DMS153 treated with DMSO at 0.1 percent for 48 hours (cell line): ENCODE data around the gene MYO9A.
"Not testable (repeated sequence)": the region's sequence is repeated elsewhere in the genome, so short reads cannot be mapped to it uniquely, and the experiment has no call there.

ENCODE experiments used
- DNase-seq: peaks from one replicate; lab custom pipeline; 2025; ENCODE audit not compliant: unreplicated experiment; lab: John Stamatoyannopoulos, UW

The MYO9A gene

DNA sequence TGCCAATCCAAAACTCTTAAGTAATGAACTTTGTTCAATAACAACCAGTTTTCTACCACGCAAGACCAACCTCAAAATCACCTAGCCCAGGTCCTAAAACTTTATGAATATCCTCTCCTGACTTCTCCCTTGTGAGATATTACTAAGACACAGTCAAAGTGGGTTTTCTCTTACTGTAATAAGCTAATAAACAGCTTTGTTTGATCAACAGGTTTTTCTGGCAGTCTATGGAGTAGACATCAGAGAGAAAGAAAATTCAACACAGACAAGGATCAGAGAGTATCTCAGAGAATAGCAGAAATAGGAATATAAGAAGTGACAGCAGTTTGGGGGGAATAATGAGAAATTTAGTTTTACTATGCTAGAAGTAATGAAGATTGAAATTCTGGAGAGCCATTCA lies 228.0 kb downstream of the MYO9A start:
- no peak for DNase-seq

DNA sequence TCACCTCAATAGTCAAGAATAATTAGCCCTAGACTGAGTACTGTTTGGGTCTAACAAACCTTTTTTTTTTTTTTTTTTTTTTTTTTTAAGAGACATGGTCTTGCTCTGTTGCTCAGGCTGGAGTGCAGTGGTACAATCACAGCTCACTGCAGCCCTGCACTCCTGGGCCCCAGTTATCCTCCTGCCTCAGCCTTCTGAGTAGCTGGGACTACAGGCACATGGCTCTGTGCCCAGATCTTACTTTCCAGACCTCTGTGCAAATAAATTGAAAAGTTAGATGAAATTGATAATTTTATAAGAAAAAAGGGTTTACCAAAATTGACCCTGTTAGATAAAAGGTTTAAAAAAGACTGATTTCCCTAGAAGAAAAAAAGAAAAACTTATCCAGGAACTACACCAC lies 228.6 kb downstream of the MYO9A start:
- DNase-seq, result no peak

DNA sequence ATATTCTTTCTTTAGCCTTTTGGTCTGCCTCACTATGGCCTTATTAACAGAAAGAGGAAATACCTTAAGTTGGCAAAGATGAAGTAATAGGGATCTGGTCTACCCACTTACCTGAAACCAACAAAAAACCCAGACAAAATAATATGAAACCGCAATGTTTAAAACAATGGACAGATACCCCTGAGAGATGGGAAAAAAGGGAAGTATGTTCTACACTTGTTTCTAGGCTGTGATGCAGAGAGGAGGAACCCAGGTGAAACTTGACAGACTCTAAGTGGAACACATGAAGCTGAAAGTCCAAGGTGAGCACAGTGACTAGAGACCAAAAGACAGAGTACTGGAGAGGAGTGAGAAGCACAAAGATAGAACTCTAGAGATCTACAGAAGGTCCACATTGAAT lies 229.2 kb downstream of the MYO9A start:
- no peak for DNase-seq

DNA sequence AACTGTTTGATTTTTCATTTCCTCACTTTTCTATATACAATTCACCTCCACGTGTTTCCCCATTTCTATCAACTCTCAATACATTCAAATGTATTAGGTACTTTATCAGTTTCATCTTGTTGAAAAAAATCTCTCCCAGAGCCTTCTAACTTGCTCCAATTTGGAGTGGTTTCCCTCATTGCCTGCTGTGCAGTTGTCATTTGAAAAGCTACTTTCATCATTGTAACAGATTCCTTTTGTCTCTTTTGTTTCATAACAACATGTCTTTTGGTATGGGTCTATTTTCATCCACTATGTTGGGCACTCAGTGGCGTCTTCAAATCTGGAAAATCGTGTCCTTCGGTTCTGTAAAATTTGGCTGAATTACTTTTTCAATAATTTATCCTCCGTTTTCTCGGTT lies 232.6 kb downstream of the MYO9A start:
- no peak for DNase-seq

DNA sequence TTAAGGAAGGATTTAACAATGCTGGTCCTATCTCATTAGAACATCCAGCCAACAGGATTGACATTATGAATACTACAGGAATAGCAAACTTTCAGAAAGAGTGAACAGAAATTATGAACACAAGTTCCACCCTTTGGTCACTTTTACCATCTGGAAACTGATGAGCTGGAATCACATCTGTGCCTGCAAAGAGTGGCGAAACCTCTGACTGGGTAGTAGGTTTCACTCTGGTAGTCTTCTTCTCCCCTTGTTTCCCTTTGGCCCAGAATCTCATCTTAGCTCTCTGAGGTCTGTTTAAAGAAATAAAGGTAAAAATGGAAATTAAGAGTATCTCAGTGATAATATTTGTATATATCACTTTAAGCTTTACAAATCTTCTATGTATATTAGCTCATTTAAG lies 234.5 kb downstream of the MYO9A start:
- DNase-seq, result no peak

DNA sequence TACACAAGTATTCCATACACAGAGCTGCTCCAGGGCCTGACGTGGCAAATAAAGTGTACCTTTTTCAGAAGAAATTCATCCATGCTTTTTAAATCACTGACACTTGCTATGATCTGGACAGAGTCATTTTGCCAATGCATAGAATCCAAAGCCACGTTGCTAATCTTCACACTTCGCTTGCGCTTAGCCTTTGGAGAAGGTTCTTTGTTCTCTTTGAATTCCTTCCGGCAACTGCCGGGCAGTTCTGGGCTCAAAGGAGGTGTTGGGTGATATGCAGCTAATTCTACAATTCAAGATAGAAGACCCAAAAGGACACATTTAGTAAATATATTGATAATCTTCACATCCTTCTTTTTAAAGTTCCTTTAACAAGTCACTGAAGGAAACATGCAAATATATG lies 237.7 kb downstream of the MYO9A start:
- no peak for DNase-seq

DNA sequence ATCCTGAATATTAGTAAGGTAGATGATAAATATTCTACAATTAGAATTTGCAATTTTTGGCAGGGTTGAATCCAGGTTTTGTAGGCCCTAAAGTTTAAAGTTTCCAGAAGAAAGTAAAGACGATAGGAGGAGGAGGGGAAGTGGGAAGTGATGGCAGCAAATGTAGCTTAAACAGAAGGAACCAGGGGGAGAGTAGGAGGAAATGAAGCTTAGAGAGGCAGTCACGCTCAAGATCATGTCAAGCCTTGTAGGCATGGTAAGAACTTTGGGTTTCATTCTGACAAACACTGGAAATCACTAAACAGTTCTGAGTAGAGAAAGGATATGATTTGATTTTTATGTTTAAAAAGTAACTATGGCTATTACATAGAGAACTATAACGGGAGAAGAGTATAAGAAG lies 243.7 kb downstream of the MYO9A start:
- no peak for DNase-seq

DNA sequence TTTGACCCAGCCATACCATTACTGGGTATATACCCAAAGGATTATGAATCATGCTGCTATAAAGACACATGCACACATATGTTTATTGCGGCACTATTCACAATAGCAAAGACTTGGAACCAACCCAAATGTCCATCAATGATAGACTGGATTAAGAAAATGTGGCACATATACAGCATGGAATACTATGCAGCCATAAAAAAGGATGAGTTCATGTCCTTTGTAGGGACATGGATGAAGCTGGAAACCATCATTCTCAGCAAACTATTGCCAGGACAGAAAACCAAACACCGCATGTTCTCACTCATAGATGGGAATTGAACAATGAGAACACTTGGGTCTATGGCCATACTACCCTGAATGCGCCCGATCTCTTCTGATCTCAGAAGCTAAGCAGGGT lies 259.7 kb downstream of the MYO9A start:
- not testable (repeated sequence) for DNase-seq

DNA sequence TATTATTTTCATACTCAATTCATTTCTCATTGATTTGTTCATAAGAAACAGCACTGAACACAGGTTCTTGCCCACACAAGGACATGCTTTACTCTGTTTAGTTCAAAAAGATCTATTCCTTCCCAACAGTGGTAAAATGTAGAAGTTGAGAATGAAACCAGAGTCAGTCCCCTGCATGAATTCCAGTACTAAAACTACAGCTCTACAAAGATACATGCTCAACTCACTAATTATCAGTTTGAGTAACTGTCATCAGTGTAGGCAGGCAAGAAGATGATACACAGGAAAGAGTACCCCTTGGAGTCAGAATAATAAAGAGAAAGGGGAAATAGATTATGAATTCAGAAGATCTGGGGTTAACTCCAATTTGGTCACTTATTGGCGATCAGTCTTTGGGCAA lies 264.4 kb downstream of the MYO9A start:
- no peak for DNase-seq

DNA sequence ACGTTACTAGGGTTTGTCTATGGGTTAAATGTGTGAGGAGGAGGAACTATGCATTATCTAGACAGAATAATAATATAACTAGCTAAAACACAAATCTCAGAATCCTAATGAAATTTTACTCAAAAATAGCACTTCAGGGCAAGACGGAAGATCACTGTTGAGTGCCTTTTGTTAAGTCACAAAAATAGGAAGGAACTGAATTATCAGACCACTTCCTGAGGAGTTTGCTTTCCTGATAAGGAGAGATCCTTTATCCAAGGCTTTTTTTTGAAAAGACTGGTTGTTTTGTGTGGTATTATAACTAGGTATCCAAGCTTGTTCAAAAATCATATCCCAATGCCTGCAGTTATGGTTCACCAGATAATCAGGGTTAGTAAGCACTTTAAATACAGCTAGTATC lies 273.0 kb downstream of the MYO9A start:
- DNase-seq, result no peak

DNA sequence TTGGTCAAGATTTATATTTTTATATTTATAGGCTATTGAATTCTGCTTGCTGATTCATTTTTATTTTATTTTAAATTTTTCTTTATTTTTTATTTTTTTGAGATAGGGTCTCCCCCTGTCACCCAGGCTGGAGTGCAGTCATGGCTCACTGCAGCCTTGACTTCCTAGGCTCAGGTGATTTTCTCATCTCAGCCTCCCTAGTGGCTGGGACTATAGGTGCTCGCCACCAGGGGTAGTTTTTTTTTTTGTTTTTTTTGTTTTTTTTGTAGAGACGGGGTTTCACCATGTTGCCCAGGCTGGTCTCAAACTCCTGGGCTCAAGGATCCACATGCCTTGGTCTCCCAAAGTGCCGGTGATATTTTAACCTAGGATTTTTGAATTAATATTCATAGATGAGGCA lies 276.4 kb downstream of the MYO9A start:
- DNase-seq, result no peak

DNA sequence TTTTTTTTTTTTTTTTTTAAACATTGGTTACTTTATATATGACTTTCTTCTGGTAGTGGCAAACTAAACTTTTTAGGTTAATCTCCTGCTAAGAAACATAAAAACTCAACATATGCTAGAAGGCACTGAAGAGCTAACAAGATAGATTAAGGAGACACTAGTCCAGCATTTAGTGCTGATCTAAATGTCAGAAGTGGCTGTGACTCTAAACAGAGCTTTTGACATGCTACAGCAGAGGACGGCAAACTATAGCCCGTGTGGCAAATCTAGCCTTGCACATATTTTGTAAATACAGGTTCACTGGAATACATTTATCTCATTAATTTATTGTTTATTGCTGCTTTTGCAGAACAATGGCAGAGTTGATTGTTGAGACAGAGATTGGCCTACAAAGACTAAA lies 287.0 kb downstream of the MYO9A start:
- no peak for DNase-seq

DNA sequence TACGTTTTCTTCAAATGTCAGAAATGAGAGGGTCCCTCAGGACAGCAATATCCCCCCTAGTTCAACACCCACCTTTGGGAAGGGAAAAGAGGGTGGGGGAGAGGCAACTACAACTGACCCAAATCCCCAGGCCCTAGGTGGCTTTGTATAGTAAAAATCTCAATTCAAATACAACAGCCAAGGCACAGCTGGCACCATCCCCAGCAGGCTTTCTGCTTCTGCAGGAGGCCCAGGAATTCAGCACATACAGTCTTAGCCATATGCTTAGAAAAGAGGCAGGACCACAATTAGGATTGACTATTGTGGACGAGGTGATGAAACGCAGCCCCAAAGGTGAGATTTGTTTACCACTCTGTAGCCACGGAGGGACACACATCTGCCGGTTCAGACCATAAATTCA lies 291.8 kb downstream of the MYO9A start:
- no peak for DNase-seq

DNA sequence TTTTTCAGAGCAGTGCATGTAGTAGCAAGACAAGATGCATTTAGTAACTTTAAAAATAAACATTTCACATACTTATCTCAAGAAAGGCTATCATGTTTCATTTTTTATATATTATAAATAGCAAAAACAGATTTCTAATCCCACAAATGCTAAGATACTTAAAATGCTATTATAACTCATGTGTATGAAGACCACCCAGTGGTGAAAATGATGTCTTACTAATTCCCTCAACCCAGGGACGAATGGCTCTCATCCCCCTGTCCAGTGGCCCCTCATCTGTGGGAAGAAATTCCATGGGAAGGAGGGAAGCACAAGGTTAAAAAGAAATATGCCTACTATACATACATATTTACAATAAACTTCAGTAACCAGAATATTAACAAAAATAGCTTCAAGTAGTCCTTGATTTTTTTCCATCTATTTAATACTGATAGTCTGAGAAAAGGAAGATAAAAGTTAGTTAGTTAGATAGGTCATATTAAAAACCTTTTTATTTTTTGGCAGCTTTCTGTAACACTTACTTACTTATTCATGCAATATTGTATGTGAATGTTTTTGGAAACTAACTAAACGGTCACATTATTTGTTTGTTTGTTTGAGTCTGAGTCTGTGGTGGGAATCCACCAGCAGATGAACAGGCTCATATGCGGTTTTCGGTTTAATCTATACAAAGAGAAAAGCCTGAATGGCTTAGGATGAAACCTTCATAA lies 292.8 kb downstream of the MYO9A start:
- no peak for DNase-seq

DNA sequence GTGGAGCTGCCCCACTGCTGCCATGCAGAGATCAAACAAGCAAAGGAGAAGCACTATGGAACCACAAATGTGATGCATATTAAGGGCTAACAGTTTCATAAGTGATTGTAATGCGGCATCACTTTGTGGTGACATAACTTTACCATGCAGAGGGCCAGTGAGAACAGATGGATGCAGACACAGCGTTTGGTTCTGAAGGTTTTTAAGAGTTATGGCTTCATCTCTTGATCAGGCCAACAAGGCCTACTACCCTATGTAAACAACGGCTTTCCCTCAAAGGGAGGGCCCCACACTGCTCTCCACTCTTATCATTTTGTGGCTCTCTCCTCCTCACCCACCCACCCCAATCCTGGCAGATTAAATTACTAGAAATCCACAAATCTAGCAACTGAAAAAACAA lies 294.1 kb downstream of the MYO9A start:
- no peak for DNase-seq

DNA sequence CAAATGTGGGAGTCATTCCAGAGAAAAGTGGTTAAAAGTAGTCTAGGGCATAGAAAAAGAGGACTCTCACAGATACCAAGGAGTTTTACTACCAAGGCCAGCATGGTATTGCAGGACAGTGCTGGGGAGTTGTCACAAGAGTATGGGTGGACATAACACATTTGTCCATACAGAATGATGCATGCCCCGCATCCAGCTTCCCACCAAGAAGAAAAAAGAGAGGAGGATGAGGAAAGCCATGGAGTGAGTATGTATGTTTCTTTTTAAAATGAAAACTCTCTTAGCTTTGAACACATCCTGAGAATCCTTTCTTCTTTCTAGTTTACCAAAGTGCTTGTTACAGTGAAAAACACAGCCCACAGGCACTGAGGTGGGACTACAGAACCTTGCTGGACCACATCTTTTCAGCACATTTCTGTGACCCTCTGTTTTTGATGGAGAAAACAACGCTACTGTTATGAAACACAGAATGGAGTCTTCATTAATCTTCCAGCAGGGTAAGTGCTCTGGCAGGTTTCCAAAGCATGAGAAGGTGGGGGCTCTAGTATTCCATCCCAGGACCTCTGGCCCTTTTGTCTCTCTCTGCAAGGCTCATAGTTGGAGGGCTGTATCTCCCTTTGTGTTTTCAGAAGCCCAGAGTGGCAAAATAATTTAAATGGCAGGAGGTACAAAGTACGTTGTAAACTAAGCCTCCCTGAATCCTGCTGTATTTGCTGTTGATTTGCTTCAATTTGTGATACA lies 294.9 kb downstream of the MYO9A start:
- DNase-seq, result no peak

DNA sequence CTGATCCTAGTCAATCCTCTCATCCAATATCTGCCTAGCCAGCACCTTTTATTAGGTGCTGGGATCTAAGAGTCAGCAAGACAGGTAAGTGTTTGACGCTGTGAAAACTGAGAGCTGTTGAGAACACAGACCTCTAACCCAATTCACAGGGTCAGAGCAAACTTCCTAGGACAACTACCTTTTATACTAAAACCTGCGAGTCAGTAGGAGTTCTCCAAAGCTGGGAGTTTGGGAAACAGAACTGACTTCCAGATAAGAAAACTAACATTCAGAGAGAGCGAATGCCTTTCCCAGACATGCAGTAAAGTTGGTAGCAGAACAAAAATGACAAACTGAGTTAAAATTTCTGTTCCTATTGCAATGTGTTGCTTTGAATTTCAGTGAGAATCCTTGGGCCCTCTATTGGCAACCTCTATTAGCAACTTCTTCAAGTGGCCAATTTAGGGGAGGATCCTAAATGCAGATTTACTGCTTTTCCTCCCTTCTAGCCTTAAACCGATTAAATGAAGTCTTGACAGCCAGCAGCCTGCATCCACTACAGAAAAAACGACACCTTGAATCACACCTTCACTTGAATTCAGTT lies 296.3 kb downstream of the MYO9A start:
- no peak for DNase-seq

DNA sequence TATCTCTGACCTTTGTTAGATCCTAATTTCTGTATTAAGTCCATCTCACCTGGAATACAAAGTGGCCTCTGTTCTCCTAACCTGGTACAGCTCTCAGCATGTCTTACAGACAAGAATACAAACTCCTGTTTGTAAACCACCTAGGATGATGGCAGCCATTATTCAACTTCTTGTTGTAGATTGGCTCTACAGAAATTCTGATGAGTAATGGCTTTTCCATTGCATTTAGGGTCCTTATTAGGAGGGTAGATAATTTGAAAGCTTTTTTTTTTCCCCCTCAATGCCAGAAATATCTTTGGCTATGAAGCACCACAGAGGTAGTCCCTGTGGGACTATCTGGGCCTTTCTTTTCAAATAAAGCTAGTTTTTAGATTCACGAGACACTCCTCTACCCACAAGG lies 297.8 kb downstream of the MYO9A start:
- DNase-seq, result no peak

DNA sequence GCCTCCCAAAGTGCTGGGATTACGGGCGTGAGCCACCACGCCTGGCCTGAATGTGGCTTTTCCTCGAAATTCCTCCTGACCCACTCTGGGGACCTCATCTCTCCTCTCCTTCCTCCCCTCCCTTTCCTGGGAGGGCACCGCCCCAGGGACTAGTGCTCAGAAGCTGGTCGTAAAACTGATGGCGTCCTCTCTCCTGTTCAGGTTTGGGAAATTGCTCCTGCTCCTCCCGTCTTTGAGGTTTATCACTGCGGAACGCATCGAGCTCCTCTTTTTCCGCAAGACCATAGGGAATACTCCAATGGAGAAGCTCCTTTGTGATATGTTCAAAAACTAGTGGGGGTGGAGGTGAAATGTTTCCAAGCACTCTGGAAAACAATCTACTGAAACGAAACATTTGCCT lies 300.6 kb downstream of the MYO9A start:
- no peak for DNase-seq

DNA sequence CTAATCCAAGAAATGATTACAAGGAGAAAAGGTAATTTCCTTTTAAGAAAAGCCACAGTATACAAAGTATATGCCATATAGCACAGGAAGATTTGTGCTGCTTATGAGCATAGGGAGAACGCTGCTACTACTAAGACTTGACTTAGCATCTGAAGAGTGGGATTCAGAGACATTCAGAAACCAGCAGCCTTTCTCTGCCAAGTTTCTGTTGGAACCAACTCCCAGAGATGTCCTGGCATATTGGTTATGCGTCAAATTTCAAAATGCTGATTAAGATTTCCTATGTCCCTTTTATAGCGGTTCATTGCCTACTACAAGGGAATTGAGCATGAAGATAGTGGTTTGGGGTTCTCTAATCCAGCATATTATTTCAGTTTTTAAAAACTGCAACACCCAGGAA lies 302.6 kb downstream of the MYO9A start:
- DNase-seq, result no peak

DNA sequence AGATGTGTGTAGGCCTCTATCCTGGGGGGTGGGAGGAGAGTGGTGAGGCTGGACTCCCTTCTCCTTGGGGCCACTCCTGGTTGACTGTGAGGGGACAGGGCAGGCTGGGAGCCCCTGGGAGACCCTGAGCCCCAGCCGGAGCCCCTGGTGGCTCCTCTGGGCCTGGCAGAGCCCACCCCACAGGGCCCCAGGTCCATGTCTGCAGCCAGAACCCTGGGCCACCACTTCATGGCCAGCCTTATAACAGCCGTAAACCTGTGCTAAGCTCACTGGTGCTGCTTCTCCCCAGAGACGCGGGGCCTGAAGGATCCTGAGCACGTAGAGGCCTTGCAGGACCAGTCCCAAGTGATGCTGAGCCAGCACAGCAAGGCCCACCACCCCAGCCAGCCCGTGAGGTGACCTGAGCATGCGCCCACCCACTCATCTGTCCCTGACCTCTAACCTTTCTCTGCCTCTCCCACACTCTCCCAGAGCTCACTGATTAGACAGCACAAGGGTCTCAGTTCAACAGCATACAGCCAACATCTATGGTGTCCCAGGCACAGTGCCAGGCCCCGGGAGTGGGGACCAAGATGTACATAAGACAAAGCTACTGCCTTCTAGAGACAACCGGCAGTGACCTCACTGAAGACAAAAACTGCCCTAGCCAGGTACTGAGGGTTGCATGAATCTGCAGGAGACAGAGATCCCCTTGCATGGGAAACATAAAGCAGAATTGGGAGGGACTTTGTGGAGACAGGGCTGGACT lies 304.1 kb downstream of the MYO9A start:
- DNase-seq, result no peak
